M059J (cell line): Measurements from ENCODE around the gene LAMP1. TPM values are rescaled to one million over a fixed set of nuclear protein-coding genes. Genes with fewer than 3 reads are reported as not detected.
A peak's percentile ranks its signal among the peaks of the same experiment; 100 is the strongest.
"Not testable (repeated sequence)": the region's sequence is repeated elsewhere in the genome, so short reads cannot be mapped to it uniquely, and the experiment has no call there.

Experiments
- DNase-seq: peaks from one replicate; pipeline ENCODE4 v3.0.0-alpha.2; 2012; ENCODE audit warnings: low read depth
- total RNA-seq: library from RNA; depleted of rRNA; stranded (reverse); fragments of >200 nt; shearing (Covaris generic); gene quantifications from 2 replicates; pipeline ENCODE4 v1.2.3, GENCODE V29; 2014

The LAMP1 gene
- total RNA-seq, 1 experiment from 2014 or later = 230 TPM

- peak; percentile 12 for DNase-seq
Observed at GRCh38 chr13:113297370-113298042, 467 bp downstream of the LAMP1 start.

- no peak for DNase-seq
Observed at GRCh38 chr13:113298043-113298945, 1.3 kb downstream of the LAMP1 start.

- DNase-seq = no peak
Observed at GRCh38 chr13:113299951-113300350, 2.9 kb downstream of the LAMP1 start.

- DNase-seq = no peak
Observed at GRCh38 chr13:113302986-113303385, 5.9 kb downstream of the LAMP1 start.

- DNase-seq = no peak
Observed at GRCh38 chr13:113304121-113304520, 7.1 kb downstream of the LAMP1 start.

GRCh38 chr13:113305208-113305607 is 8.2 kb downstream of the LAMP1 start:
- peak; percentile 38 for DNase-seq

- no peak for DNase-seq
Observed at GRCh38 chr13:113307491-113307890, 10.5 kb downstream of the LAMP1 start.

- no peak for DNase-seq
Observed at GRCh38 chr13:113309473-113309872, 12.4 kb downstream of the LAMP1 start.

- not testable (repeated sequence) for DNase-seq
Observed at GRCh38 chr13:113314112-113314511, 17.1 kb downstream of the LAMP1 start.

GRCh38 chr13:113314895-113315470 is 17.9 kb downstream of the LAMP1 start:
- DNase-seq = not testable (repeated sequence)

GRCh38 chr13:113315992-113316391 is 19.0 kb downstream of the LAMP1 start:
- DNase-seq = no peak

GRCh38 chr13:113317031-113317430 is 20.0 kb downstream of the LAMP1 start:
- no peak for DNase-seq

GRCh38 chr13:113318956-113319355 is 21.9 kb downstream of the LAMP1 start:
- DNase-seq = no peak

- DNase-seq = no peak
Observed at GRCh38 chr13:113319371-113319770, 22.3 kb downstream of the LAMP1 start.

GRCh38 chr13:113320226-113320875 is 23.3 kb downstream of the LAMP1 start:
- no peak for DNase-seq

GRCh38 chr13:113321546-113321945 is 24.5 kb downstream of the LAMP1 start:
- no peak for DNase-seq

GRCh38 chr13:113322043-113322461 is 25.0 kb downstream of the LAMP1 start:
- no peak for DNase-seq

- DNase-seq = no peak
Observed at GRCh38 chr13:113322890-113323651, 26.0 kb downstream of the LAMP1 start.

- DNase-seq = no peak
Observed at GRCh38 chr13:113323869-113324268, 26.8 kb downstream of the LAMP1 start.

GRCh38 chr13:113324398-113324797 is 27.4 kb downstream of the LAMP1 start:
- no peak for DNase-seq

- no peak for DNase-seq
Observed at GRCh38 chr13:113325779-113326178, 28.7 kb downstream of the LAMP1 start.
